Stimulated activated CD4-positive, alpha-beta T cell treated with anti-CD3 and anti-CD28 coated beads, Interleukin-2, amount 100 ng/mL, for 48 hours (primary cell): ENCODE data around the gene NOD2.

Experiments used
- DNase-seq, 2 donors: peaks; one replicate each; pipeline ENCODE4 v3.0.0-alpha.2; 2020

NOD2 gene

DNA sequence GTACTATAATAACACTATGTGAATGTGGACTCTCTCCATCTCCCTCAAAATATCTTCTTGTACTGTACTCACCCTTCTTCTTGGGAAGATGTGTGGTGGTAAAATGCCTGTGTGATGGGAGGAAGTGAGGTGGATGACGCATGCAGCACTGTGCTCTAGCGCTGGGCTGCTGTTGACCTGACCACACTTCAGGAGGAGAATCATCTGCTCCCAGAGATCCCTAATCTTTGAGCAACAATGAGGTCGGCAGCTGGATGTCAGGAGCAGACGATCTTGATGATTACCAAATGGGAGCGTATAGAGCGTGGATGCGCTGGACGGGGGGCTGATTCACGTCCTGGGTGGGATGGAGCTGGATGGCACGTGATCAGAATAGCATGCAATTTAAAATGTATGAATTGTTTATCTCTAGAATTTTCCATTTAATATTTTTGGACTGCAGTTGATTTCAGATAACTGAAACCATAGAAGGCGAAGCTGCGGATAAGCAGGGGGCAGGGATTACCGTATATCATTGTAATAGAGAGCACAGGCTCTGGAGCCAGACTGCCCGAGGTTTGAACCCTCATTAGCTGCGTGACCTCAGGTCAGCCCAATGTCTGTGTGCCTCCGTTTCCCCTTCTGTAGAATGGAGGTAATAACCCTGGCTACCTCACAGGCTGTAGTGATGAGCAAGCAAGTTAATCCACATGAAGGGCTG lies 24.8 kb downstream of the NOD2 start:
- DNase-seq = no peak

DNA sequence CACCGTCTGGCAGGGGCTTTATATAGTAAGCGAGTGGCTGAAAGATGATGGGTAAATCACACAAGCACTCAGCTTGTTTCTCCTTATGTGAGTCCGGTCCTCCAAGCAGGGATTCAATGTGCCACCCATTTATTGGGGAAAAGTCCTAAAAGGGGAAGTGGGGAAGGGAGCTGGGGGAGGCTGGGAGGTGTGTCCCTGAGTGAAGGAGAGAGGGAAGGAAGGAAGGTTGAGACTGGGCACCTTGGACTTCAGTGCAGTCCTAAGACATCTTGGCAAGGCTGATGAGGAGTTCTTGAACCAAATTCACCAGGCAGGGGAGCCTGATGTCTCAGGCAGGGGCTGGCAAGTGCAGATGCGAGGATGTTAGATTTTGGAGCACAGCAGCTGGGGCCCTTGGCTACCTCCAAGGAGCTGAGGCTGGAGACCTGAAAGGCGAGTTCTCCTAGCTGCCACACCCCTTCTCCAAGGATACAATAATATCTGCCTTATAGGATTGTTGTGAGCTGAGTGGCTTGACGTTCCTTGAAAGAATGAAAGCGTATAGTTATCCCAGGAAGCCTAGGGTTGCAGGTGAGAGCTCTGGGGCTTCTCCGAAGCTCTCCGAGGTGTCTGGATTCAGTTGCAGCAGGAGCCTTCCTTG lies 25.5 kb downstream of the NOD2 start:
- DNase-seq = no peak

- no peak for DNase-seq
These were observed 26.3 kb downstream of the NOD2 start for GRCh38 chr16:50719401-50720337.

DNA sequence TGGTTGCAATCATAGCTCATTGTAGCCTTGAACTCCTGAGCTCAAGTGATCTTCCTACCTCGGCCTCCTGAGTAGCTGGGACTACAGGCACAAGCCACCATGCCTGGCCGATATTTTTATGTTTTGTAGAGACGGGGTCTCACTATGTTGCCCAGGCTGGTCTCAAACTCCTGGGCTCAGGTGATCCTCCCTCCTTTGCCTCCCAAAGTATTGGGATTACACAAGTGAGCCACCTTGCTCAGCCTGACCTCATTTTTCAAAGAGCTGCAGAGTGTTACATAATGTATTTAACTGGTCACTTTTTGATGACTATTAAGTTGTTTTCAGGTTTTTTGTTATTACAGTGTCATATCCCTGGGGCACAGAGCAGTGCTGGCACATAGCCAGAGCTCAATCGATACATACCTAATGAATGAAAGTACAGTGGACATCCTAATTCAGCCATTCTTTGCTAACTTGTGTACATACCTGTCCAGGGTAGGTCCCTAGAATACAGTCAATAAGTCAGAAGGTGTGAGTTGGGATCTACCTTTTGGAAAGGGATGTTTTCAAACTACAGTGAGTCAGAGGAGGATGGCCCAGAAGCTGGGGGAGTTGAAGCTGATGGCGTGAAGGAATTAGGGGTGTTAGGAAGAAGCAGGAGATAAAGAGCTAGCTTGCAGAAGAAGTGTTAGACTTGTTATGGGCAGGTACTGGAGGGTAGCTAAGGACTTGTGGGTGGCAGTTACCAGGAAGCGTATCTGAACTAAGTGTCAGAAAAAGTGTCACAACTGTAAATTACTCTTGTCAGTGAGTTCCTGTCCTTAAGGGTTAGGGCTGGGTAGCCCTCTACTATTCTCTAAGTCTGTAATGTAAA lies 28.4 kb downstream of the NOD2 start:
- no peak for DNase-seq

DNA sequence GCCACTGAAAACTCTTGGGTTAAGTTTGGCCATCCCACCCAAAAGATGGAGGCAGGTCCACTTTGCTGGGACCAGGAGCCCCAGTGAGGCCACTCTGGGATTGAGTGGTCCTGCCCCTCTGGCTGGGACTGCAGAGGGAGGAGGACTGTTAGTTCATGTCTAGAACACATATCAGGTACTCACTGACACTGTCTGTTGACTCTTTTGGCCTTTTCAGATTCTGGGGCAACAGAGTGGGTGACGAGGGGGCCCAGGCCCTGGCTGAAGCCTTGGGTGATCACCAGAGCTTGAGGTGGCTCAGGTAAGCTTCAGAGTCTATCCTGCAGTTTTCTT lies 29.0 kb downstream of the NOD2 start:
- no peak for DNase-seq

DNA sequence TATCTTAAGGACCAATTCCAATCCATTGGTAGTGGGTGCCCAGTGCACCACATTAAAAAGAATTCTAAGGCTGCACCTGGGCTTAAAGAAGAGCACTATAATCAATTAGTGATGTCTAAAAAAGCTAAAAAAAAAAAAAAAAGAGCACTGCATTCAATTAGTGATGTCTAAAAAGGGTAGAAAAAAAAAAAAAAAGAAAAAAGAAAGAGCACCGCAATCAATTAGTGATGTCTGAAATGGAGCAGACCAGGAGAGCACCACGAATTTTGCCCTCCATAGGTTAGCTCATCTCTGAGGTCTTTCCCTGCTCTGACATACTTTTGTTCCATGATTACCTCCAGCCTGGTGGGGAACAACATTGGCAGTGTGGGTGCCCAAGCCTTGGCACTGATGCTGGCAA lies 29.6 kb downstream of the NOD2 start:
- DNase-seq = no peak

GRCh38 chr16:50724306-50724705 lies 30.9 kb downstream of the NOD2 start:
- DNase-seq = no peak

DNA sequence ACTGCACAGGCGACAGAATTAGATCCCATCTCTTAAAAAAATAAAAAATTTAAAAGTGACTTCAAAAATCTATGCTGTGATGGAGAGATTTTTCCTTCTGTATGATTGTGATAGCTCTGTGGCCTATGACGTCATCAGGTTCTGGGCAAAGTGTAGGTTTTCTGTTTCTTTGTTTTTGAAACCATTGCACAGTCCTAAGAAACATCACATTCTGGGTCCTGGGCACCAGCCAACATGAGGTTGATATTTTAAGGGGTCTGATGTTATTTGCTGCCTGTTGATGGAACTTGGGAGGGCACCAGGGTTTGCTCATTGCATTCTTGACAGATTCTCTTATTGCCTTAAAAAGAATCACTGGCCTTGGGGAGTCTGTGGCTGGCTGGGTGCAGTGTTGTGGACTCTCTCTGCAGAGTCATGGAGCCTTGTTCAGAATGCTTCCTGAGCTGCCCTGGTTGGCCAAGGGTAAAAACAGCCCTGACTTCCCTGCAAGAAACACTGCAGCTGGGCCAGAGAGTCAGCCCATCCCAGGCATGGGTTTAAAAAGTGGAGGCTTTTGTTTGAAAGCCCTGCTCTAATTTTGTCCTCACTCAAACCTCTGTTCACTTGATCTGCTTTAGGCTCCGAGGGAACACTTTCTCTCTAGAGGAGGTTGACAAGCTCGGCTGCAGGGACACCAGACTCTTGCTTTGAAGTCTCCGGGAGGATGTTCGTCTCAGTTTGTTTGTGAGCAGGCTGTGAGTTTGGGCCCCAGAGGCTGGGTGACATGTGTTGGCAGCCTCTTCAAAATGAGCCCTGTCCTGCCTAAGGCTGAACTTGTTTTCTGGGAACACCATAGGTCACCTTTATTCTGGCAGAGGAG lies 38.0 kb downstream of the NOD2 start:
- DNase-seq = no peak

GRCh38 chr16:50731989-50732832 lies 38.8 kb downstream of the NOD2 start:
- no peak for DNase-seq

- no peak for DNase-seq
These were observed 40.1 kb downstream of the NOD2 start for GRCh38 chr16:50733468-50733867.

DNA sequence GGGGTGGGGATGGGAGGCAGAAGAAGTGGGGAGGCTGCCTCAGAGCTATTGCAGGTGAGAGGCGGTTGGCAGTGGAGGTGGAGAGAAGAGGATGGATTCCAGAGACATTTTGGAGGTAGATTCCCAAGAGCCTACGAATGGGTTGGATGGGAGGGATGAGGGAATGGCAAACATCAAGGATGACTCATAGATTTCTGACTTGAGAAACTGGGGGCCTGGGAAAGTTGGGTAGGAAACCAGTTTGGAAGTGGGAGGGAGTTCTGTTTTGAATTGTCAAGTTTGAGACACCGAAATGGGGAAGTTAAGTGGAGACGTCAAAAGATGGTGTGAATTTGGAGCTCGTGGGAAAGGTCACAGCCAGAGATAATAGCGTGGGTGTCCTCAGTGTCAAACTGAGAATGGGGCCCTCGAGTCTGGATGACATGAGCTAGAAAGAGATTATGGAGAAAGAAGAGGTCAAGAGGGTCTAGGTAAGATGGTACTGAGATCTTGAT lies 42.3 kb downstream of the NOD2 start:
- no peak for DNase-seq

DNA sequence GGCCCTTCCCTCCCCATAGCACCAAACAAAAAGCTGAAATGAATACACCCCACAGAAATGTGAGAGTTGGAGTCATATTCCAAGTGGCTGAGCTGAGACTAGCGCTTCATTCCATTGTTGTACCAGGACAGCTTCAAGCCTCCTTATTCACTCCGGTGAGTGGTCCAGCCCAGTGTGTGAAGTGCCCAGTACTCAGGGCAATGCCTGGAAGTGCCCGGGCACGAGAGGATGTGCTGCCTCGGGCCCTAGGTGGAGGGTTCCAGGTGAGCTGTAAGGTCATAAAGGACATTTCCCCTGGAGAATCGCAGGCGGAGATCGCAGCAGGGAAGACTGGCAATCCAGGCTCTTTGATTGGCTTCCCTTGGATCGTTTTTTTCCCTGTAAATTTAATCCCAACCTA lies 43.0 kb downstream of the NOD2 start:
- no peak for DNase-seq

GRCh38 chr16:50737420-50737959 lies 44.1 kb downstream of the NOD2 start:
- no peak for DNase-seq

GRCh38 chr16:50739031-50739430 lies 45.6 kb downstream of the NOD2 start:
- DNase-seq = no peak

DNA sequence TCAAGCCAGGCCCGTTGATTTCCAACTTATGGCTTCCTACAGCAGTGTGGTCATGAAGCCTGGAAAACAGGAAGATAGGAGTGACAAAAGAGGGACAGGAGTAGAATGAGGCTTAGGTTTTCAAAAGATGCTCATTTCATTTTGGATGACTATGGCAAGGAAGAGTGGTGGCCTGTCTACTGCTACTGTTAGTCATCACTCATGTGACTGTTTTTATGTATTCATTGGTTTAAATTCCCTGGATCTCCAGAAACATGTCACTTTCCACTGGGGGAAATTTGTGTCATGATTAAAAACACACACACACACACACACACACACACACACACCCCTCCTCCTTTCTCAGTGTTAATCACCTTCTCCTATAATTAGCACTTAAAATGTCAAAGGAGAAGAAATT lies 47.3 kb downstream of the NOD2 start:
- DNase-seq = no peak

GRCh38 chr16:50741225-50741780 lies 47.9 kb downstream of the NOD2 start:
- no peak for DNase-seq

DNA sequence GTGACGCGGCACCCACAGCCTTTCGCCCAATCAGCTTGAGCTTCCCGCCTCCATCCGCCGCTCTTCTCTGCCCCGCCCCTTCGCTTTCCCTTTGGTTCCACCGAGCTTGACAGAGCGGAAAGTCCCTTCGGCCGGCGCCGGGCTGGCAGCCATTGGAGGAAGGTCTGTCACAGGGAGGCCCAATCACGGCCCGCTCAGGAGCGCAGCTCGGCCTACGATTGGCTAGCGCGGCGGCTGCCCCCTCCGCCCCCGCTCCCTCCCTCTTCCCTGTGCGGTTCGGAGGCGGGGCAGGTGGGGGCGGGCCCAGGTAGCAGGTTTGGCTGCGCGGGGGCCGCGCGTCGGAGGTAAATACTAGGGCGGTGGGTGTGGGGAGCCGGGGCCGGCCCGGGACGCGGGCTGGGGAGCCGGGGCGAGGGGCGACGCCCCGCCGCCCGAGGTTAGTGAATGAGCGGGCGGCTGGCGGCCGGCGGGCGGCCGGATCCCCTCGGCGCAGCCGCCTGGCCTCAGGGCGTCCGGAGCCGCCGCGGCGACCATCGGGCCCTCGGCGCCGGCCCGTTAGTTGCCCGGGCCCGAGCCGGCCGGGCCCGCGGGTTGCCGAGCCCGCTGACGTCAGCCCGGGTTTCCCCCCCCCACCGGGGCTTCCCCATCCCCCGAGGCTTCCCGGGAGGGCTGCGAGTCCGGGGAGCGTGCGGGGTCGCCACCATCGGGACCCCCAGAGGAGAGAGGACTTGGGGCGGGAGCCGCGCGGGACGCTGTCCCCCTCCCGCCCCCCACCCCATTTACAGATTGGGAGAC lies 48.6 kb downstream of the NOD2 start, which contains the start of gene CYLD:
Gene CYLD, plus strand, starts transcription at position 306 of the 795 bp plus-strand sequence. CDS start 7,613 bp downstream, outside the sequence.
- DNase-seq = peak; percentile 98

- peak in 1 of 2 donors; percentile 36 for DNase-seq
These were observed 49.3 kb downstream of the NOD2 start for GRCh38 chr16:50742576-50743200.
